ENCODE results near the gene MLPH.
A peak's percentile ranks its signal among the peaks of the same experiment; 100 is the strongest.

MLPH gene

GRCh38 chr2:237511885-237512405 is 24.9 kb downstream of the MLPH start:
- Histone ChIP-seq H3K4me3 (no peak overlapping the region), H3K27ac (no peak overlapping the region)
- TF ChIP-seq, protein P1, sequence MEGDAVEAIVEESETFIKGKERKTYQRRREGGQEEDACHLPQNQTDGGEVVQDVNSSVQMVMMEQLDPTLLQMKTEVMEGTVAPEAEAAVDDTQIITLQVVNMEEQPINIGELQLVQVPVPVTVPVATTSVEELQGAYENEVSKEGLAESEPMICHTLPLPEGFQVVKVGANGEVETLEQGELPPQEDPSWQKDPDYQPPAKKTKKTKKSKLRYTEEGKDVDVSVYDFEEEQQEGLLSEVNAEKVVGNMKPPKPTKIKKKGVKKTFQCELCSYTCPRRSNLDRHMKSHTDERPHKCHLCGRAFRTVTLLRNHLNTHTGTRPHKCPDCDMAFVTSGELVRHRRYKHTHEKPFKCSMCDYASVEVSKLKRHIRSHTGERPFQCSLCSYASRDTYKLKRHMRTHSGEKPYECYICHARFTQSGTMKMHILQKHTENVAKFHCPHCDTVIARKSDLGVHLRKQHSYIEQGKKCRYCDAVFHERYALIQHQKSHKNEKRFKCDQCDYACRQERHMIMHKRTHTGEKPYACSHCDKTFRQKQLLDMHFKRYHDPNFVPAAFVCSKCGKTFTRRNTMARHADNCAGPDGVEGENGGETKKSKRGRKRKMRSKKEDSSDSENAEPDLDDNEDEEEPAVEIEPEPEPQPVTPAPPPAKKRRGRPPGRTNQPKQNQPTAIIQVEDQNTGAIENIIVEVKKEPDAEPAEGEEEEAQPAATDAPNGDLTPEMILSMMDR (IDR thresholded peaks at IDR 0.05) = no peak
- DNase-seq (ENCODE audit: low spot score) = no peak

DNA sequence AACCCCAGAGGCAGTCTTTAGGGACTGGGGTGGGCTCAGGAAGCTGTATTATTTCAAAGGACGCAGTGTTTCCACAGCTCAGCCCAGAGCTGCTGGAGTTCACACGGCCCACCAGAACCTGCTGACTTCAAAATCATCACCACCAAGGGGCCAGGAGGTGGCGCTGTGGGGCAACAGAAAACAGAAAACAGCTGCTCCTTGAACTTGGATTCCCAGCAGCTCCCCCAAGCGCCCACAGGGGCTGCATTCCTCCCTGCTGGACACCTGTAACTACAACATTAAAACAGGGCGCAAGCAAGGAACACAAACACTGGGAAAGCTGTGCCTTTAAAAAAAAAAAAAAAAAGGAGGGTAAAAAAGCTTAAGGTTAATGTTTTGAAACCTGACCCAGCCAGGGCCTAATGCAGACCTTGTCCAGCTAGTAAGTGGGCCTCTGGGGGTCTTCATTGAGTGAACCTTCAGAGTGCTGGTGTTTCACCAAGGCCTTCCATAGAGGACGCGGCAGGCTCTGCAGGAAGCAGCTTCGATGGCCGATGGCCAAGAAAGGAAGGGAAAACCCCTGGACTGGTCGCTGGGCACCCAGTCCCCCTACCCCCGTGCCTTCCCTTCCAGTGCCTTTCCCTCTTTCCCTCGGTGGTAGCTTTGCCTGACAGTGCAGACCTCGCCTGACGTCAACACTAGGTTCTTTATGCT is 25.9 kb downstream of the MLPH start:
- TF ChIP-seq, protein P1 (IDR thresholded peaks at IDR 0.05) = peak; percentile 85
- Histone ChIP-seq H3K4me3 (no peak overlapping the region), H3K27ac (no peak overlapping the region)
- peak; percentile 80 for DNase-seq (ENCODE audit: low spot score)

DNA sequence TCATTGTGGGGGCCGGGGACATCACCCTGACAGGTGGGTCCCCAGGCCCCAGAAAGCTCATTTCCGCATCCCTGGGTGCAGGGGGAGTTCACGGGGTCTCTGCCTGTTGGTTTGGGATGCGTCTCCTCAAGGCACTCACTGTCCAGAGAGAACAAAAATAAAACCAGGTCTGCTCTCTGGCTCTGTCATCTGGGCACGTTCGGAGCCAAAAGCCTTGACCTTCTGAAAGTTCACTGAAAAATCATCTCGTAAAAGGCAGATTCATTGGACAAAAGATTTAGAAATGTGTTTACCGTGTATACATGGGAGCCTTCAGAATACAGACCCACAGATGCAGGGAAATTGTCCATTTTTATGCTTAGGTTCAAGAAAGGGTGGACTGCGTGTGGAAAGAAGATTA is 26.6 kb downstream of the MLPH start:
- TF ChIP-seq, protein P1 (IDR thresholded peaks at IDR 0.05) = no peak
- Histone ChIP-seq H3K27ac (no peak overlapping the region), H3K4me3 (no peak overlapping the region)
- no peak for DNase-seq (ENCODE audit: low spot score)

DNA sequence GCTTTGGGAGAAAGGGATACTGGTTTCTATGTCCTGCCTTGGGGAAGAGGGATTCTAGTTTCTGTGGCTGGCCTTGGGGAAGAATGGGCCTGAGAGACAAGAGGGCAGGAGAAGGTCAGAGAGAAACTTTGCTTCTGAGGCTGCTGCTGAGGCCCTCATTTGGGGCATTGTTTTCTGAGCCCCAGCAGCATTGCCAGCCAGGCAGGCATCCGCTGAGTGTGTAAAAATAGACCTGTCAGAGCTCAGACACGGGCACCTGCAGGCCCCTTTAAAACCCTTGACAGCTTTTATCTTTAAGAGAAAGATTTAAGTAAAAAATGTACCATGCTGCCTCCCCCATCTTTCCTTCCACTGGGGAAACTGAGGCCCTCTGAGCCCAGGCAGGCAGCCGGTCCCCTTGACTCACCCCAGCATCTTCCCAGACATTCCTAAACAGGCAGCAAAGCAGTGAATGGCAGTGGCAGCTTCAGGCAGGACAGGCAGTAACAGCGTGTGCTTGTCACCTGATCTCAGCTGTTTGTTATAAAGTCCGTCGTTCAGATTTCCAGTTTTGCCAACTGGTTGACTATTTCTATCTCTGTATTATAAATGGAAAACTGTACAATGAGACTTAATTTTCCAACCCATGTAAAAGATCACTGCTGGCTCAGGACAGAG is 27.6 kb downstream of the MLPH start:
- TF ChIP-seq, protein P1 (IDR thresholded peaks at IDR 0.05) = no peak
- DNase-seq (ENCODE audit: low spot score) = no peak
- Histone ChIP-seq H3K27ac (no peak overlapping the region), H3K4me3 (no peak overlapping the region)

GRCh38 chr2:237515166-237515565 is 28.1 kb downstream of the MLPH start:
- DNase-seq (ENCODE audit: low spot score) = no peak
- TF ChIP-seq, protein P1 (IDR thresholded peaks at IDR 0.05) = no peak
- Histone ChIP-seq H3K4me3 (no peak overlapping the region), H3K27ac (no peak overlapping the region)

GRCh38 chr2:237515621-237516275 is 28.7 kb downstream of the MLPH start:
- H3K4me3 ChIP-seq = no peak overlapping the region
- no peak overlapping the region for H3K27ac ChIP-seq
- TF ChIP-seq, protein P1 (IDR thresholded peaks at IDR 0.05) = no peak
- no peak for DNase-seq (ENCODE audit: low spot score)

All from coronary artery (tissue), 2 donors.